AG08396 (cell line): ENCODE measurements around the gene GSN.
A peak's percentile ranks its signal among the peaks of the same experiment; 100 is the strongest.

ENCODE experiments used
- DNase-seq: peaks from one replicate; pipeline ENCODE4 v3.0.0; 2012; ENCODE audit warnings: low spot score, mixed read lengths

Gene GSN

GRCh38 chr9:121267689-121268597, at the start of gene GSN:
GSN (plus strand) TSS chr9:121268162; CDS start chr9:121301972, 33,810 bp downstream.
- peak; percentile 91 for DNase-seq

DNA sequence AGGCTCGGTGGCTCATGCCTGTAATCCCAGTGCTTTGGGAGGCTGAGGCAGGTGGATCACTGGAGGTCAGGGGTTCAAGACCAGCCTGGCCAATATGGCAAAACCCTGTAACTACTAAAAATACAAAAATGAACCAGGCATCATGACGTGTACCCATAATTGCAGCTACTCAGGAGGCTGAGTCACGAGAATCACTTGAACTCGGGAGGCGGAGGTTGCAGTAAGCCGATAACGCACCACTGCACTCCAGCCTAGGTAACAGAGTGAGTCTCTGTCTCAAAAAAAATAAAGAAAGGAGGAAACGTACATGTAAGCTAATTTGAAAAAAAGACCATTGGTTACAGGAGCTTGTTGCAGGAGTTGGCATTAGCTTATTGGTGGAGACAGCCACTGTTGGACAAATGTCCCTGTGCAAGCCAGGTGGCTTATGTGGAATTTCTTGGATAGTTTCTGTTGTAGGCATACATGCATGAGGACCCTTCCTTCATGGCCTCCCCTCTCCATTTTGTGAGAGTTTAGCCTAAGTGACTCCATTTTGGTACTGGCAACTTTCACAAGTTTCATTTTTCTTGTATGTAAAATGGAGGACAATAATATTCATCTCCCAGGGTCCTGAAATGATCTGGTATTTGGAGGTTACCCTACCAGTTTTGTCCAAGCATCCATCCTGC, 49.5 kb upstream of the GSN start:
- no peak for DNase-seq

- DNase-seq: no peak
Measured at GRCh38 chr9:121219530-121219929, 48.4 kb upstream of the GSN start.

DNA sequence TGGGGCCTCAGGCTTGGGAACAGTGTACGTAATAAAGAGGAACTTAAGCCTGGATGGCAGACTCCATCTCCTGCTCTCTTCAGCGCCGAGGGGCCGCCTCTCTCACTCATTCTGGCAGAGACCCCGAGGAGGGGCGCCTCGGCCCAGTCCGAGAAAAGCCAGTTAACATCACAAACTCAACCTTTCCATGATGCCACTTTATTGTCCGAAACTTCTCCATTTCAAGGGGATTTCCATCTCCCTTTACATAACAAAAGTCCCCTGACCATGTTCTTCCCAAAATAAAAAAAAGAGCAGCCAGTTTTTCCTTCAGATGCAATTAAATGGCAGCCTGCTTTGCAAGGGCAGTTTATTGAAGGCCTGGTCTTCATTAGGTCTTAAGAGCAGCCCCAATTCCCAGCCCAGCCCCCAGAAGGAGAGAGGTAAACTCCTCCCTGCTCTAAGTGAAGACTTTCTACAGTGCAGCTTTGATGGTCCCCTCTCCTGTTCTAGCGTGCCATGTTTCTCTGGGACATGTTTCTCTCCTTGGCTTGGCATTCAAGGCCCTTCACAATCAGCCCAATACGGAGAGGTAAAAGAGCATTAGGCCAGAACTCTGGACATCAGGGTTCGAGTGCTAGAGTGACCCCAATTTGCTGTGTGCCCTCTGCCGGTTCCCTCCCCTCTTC, 46.8 kb upstream of the GSN start:
- no peak for DNase-seq

DNA sequence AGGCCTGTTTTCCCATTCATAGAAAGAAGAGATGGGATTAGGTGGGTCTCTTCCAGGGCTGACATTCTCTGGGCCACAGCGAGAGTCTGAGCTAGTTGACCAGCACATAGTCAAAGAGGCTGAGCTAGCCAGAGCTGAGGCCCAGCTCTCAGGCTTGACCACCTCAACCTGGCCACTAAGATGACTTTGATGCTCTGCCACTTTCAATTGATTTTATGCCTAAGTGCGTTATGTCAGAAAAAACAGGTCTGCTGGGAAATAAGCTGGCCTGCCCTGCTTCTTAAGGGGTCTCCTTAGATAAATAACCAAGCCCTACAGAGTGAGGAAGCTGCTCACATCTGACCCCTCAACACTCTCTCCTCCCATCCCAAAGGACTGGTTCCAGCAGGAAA, 46.3 kb upstream of the GSN start:
- no peak for DNase-seq

DNA sequence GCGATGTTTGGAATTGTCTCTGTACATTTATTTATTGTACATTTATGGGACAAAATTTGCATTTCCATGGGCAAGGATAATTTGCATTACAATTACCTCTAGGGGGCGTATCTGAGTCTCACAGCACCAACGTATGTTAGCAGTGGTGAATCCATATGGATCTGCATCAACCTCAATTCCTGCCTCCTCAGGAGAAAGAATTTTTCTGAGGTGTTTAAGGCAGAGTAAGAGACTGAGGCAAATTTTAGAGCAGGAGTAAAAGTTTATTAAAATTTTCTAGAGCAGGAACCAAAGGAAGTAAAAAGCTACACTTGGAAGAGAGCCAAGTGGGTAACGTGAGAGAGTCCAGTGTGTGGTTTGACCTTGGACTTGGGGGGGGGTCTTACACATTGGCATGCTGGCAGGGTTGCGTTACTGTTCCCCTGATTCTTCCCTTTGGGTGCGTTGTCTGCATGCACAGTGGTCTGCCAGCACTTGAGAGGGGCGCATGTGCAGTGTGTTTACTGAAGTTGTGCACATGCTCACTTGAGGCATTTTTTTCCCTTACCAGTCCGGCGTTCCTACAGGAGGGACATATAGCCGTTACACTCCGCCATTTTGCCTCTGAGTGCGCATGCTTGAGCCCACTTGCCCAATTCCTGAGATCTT, 45.3 kb upstream of the GSN start:
- DNase-seq: no peak

GRCh38 chr9:121225240-121225639, 42.7 kb upstream of the GSN start:
- no peak for DNase-seq

- no peak for DNase-seq
Measured at GRCh38 chr9:121226175-121226574, 41.8 kb upstream of the GSN start.

DNA sequence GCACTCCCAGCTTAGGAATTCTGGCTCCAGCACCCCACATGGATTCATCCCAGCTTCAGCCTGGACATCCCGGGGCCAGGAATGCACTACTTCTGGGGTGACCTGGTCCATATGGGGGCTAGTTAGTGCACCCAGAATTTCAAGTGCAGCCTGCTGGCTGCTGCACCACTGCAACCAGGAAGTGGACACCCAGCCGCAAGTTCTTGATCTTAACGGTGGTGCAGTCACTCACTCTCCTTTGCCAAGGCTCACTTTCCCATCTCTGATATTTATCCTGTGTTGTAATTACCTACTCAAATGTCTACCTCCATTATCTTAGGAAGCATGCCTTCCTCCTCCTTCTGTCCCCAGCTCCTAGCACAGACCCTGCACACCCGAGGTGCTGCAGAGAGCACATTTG, 40.1 kb upstream of the GSN start:
- no peak for DNase-seq

DNA sequence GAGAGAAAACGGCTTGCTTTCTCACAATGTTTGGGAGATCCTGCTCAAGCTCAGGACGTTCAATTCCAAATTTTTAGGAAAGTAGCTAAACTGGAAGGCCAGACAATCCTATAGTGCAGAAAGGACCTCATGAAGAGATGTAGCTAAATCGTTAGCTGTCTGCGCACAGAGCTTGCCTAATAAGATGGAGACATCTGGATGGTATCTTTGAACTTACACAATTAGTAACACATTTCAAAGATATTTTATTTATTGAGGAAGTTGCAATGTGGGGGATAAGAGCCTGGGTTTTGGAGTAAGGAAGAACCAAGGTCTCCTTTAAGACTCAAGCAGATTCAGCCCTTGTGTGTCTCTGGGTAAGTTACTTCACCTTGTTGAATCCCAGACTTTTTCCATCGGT, 37.7 kb upstream of the GSN start:
- no peak for DNase-seq

GRCh38 chr9:121232251-121232650, 35.7 kb upstream of the GSN start:
- DNase-seq: no peak

DNA sequence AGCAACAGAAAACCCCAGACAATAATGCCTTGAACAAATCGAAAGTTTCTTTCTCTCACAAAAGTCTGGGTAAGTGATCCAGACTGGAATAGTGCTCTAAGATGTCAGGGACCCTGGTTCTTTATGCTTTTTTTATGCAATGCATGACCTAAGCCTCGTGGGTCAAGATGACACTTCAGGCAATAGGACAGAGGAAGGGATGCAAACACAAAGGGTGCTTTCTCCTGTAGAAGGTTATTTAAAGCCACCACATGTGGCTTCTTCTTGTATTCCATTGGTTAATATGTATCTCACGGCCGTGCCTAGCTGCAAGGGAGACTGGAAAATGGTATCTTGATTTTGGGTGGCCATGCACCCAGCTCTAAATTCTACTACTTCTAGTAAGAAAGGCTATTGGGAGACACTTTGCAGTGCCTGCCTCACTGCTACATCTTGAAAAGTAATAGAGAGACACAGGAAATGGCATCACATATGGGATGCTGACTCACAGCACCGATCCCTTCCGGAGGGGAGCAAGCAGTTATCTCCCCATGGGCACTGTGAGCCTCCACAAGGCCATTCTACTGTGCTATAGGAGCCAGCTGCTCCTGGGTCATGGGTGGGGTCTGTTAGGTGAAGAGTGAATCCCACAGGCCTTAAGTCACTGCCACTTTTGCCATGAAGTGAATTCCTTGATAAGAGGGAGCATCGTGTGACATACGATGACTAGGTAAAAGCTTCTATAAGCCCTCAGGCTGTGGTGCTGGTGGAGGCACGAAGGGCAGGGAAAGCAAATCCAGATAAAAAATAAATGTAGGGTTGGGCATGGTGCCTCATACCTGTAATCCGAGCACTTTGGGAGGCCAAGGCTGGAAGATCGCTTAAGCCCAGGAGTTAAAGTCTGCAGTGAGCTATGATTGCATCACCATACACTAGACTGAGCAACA, 33.8 kb upstream of the GSN start:
- DNase-seq: no peak

DNA sequence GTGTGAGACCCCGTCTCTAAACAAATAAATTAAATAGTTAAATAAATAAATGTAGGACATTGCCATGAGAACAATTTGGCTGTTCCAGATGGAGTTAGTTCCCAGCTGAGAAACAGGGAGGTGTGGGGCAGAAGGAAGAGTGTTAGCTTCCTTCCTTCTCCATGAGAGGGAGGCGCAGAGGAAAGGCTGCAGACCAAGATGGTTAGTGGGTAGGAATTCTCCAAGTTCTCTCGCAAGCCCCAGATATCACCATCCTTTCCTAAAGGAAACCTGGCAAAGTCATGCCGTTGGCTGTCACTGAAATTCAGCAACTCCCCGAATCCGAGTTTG, 33.2 kb upstream of the GSN start:
- no peak for DNase-seq

GRCh38 chr9:121235512-121235911, 32.5 kb upstream of the GSN start:
- DNase-seq: no peak

- DNase-seq: no peak
Measured at GRCh38 chr9:121237916-121238315, 30.0 kb upstream of the GSN start.

- DNase-seq: no peak
Measured at GRCh38 chr9:121239071-121239470, 28.9 kb upstream of the GSN start.

- DNase-seq: no peak
Measured at GRCh38 chr9:121239851-121240250, 28.1 kb upstream of the GSN start.

DNA sequence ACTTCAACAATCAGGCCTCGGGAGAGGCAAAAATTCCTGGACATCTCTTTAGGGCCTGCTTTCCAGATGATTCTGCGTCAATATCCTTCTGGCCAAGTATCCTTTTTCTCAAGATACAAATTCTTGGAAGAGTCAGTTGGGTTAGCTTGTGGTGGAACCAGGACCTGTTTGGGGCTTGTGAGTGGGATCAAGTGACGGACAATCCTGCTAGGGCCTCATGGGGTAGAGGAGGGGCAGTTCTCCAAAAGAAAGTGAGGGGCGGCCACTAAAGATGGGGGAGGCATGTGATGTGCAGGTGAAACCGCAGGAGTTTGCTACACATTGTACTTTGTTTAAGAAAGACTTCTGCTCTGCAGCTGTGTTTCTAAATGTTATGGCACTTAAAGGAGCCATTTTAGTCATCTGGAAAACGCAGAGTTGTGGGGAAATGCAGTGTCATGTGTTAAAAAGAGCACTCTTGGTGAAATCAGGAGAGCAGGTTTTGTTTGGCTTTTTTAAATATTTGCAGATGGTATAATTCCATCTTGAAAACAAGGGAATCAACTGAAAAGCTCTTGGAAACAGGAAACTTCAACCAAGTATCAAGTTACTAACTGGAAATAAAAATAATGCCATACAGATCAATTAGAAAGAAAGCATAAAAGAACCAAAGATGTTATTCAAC, 27.4 kb upstream of the GSN start:
- no peak for DNase-seq

- DNase-seq: peak; percentile 48
Measured at GRCh38 chr9:121242219-121242958, 25.6 kb upstream of the GSN start.

DNA sequence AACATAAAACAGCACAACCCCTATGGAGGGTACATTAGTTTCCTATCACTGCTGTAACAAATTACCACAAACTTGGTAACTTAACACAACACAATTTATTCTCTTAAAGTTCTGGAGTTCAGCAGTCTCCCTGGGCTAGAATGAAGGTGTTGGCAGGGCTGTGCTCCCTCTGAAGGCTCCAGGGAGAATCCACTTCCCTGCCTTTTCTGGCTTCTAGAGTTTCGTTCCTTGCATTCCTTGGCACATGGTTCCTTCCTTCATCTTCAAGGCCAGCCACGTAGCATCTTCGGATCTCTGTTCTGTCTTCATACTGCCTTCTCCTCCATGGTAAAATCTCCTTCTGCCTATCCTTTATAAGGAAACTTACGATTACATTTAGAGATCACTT, 25.0 kb upstream of the GSN start:
- no peak for DNase-seq
